Pancreas (tissue), 10 donors: ENCODE results near the gene CMKLR1. TPM values are rescaled to one million over a fixed set of nuclear protein-coding genes. Genes with fewer than 3 reads are reported as not detected.
A peak's percentile ranks its signal among the peaks of the same experiment; 100 is the strongest.

Source experiments
- ATAC-seq, 4 donors: fragments of 200-7000 bp; cut with Tn5 transposase; one replicate each; pipeline versions ENCODE4 v1.8.0 to v1.9.1; 2020; ENCODE audit warnings: mild to moderate bottlenecking in 4 of 4, moderate library complexity in 4 of 4
- DNase-seq, 6 donors: peaks; one replicate each; pipeline ENCODE4 v3.0.0-alpha.2; 2020
- FAIRE-seq: peaks from 2 replicates; lab custom pipeline; 2012; peaks lifted over from hg19 to GRCh38; lab: Jason Lieb, UNC
- H3K27ac ChIP-seq, 4 donors: fragments of 200-600 bp; sonication (generic); 1 replicate in 3 of 4; 2 replicates in 1 of 4; pipeline versions ENCODE4 v1.5.0 to v1.8.0; 2020
- H3K27me3 ChIP-seq, 4 donors: fragments of 200-600 bp; one replicate each; pipeline ENCODE4 v1.8.0; 2021
- H3K36me3 ChIP-seq, 3 donors: fragments of 200-600 bp; sonication (generic) in 1 of 3; one replicate each; pipeline versions ENCODE4 v1.5.0 to v1.8.0; 2020 to 2021
- H3K4me1 ChIP-seq, 3 donors: fragments of 200-600 bp; one replicate each; pipeline ENCODE4 v1.8.0; 2021
- H3K4me3 ChIP-seq, 4 donors: fragments of 200-600 bp; sonication (generic) in 2 of 4; one replicate each; pipeline versions ENCODE4 v1.5.0 to v1.8.0; 2020 to 2021
- H3K9me3 ChIP-seq, 4 donors: fragments of 200-600 bp; one replicate each; pipeline ENCODE4 v1.8.0; 2021
- CTCF ChIP-seq, 4 donors: fragments of 200-600 bp; sonication (generic) in 3 of 4; IDR thresholded peaks; one replicate each; pipeline versions ENCODE4 v1.5.0 to v1.8.0; 2021; ENCODE audit warnings: antibody characterized with exemption in 4 of 4
- WGBS, 2 donors: extraction: QIAGEN DNeasy Blood & Tissue Kit; methylation state at CpG; one replicate each; pipeline ENCODE4 v1.1.7; 2013; 5-methylcytosine and 5-hydroxymethylcytosine counted together
- intact Hi-C, 3 donors: fragments of 100-400 bp; cut with DNase I; formaldehyde crosslinking; loops; one replicate each; pipeline versions ENCODE4 v1.11.1 to v1.14.2; 2022
- polyA plus RNA-seq, 2 donors: library from polyadenylated mRNA; stranded (reverse); fragments of 200-250 nt; gene quantifications; one replicate each; pipeline ENCODE4 v1.2.3, GENCODE V29; 2013
- total RNA-seq, 6 donors: library from RNA; stranded (reverse); fragmentation: NEBNext Ultra II Directional in 4 of 6; extraction: Animal tissue kit (Norgen Biotek cat#: 25700) in 4 of 6; gene quantifications; one replicate each; pipeline versions ENCODE4 v1.2.1 to v1.2.4, GENCODE V29; 2021 to 2023
- donor health status: healthy with polysubstance abuse.
- donor health status: DM: no; HTN: no; CAD: no; lungs with moderate emphysema.
- donor health status: DM: no; HTN: no; CAD: no.
- donor health status: control.
- donor health status: control.
- donor health status: Bipolar disorder and iron deficiency.
- donor health status: DM: yes; HTN: yes; CAD: no.
- donor health status: DM: no; HTN: no; CAD: no.
- donor health status: DM: no; HTN: no; CAD: no.
- donor health status: DM: yes; HTN: yes; CAD: no.

The CMKLR1 gene
- total and polyA plus RNA-seq, 8 donors, result 0.95 to 7.4 (median 1.4) TPM

- WGBS, 2 donors, result 26 to 29% methylated on average over 4 of the region's 4 CpGs
- FAIRE-seq (no peak), ATAC-seq (no peak)
Observed at GRCh38 chr12:108375986-108376663, 37.0 kb upstream of the CMKLR1 start.

GRCh38 chr12:108374596-108375320 lies 35.6 kb upstream of the CMKLR1 start:
- no peak for TF ChIP-seq CTCF (IDR thresholded peaks at IDR 0.05)
- H3K27ac ChIP-seq, result no peak overlapping the region
- no peak for DNase-seq
- H3K9me3 ChIP-seq, result no peaks in the 10 kb centered on the region
- 70 to 75% methylated on average over 2 of the region's 2 CpGs for WGBS, 2 donors
- H3K4me1 ChIP-seq, result no peaks in the 10 kb centered on the region
- H3K27me3 ChIP-seq, result no peaks in the 10 kb centered on the region
- no peak overlapping the region for H3K4me3 ChIP-seq
- H3K36me3 ChIP-seq, result no peaks in the 10 kb centered on the region
- FAIRE-seq, result no peak
- ATAC-seq, result no peak
- intact Hi-C loops, result loop anchor here in 1 of 3 donors (10.0 kb wide), 1 partner anchor 140 kb away; no protein-coding TSS in a partner anchor

More at GRCh38 chr12:108375986-108376663, 37.0 kb upstream of the CMKLR1 start:
- H3K4me3 ChIP-seq, result no peak overlapping the region
- DNase-seq, result no peak
- intact Hi-C loops, result loop anchor here in 1 of 3 donors (10.0 kb wide), 1 partner anchor 141 kb away; no protein-coding TSS in a partner anchor
- H3K4me1 ChIP-seq, result no peaks in the 10 kb centered on the region
- H3K27me3 ChIP-seq, result no peaks in the 10 kb centered on the region
- no peak for TF ChIP-seq CTCF (IDR thresholded peaks at IDR 0.05)
- no peak overlapping the region for H3K27ac ChIP-seq
- H3K9me3 ChIP-seq, result no peaks in the 10 kb centered on the region
- no peaks in the 10 kb centered on the region for H3K36me3 ChIP-seq

- ATAC-seq (no peak), DNase-seq (no peak), FAIRE-seq (no peak)
- Histone ChIP-seq H3K27ac (no peak overlapping the region), H3K9me3 (no peaks in the 10 kb centered on the region), H3K4me3 (no peak overlapping the region), H3K36me3 (no peaks in the 10 kb centered on the region), H3K4me1 (no peaks in the 10 kb centered on the region), H3K27me3 (no peaks in the 10 kb centered on the region)
- no peak for TF ChIP-seq CTCF (IDR thresholded peaks at IDR 0.05)
- intact Hi-C loops, result loop anchor here in 1 of 3 donors (10.0 kb wide), 1 partner anchor 138 kb away; no protein-coding TSS in a partner anchor
- 7 to 9% methylated on average over 1 of the region's 1 CpG for WGBS, 2 donors
Observed at GRCh38 chr12:108373111-108373510, 34.0 kb upstream of the CMKLR1 start.

- FAIRE-seq (no peak), ATAC-seq (peak in 2 of 4 donors; percentile 47 to 56), DNase-seq (no peak)
- Histone ChIP-seq H3K9me3 (no peaks in the 10 kb centered on the region), H3K4me3 (no peak overlapping the region), H3K36me3 (no peaks in the 10 kb centered on the region), H3K27me3 (no peaks in the 10 kb centered on the region), H3K27ac (no peak overlapping the region), H3K4me1 (no peaks in the 10 kb centered on the region)
- no peak for TF ChIP-seq CTCF (IDR thresholded peaks at IDR 0.05)
- intact Hi-C loops, result loop anchor here in 1 of 3 donors (10.0 kb wide), 1 partner anchor 137 kb away; no protein-coding TSS in a partner anchor
- WGBS, 2 donors, result 37 to 44% methylated on average over 6 of the region's 6 CpGs
Observed at GRCh38 chr12:108371801-108372344, 32.8 kb upstream of the CMKLR1 start.
